Type B pancreatic cell (in vitro differentiated cells): Measurements from ENCODE around the gene TMEM131L. TPM values are rescaled to one million over a fixed set of nuclear protein-coding genes. Genes with fewer than 3 reads are reported as not detected.

ENCODE experiments used
- DNase-seq: peaks from one replicate; pipeline ENCODE4 v3.0.0; 2021; ENCODE audit warnings: mixed read lengths; ENCODE audit not compliant: unreplicated experiment; ENCODE audit errors: extremely low spot score
- H3K27ac Mint-ChIP-seq: 2 replicates; pipeline ENCODE4 v1.8.0; 2021; ENCODE audit warnings: mild to moderate bottlenecking, mixed read lengths
- H3K27me3 Mint-ChIP-seq: 2 replicates; pipeline ENCODE4 v1.8.0; 2021; ENCODE audit warnings: mixed read lengths
- H3K36me3 Mint-ChIP-seq: 2 replicates; pipeline ENCODE4 v1.8.0; 2021; ENCODE audit warnings: mixed read lengths
- H3K4me1 Mint-ChIP-seq: one replicate; pipeline ENCODE4 v1.8.0; 2021; ENCODE audit warnings: mixed read lengths; ENCODE audit not compliant: unreplicated experiment
- H3K4me3 Mint-ChIP-seq: 2 replicates; pipeline ENCODE4 v1.8.0; 2021; ENCODE audit warnings: mild to moderate bottlenecking, mixed read lengths
- H3K9me3 Mint-ChIP-seq: 2 replicates; pipeline ENCODE4 v1.8.0; 2021; ENCODE audit warnings: mixed read lengths
- total RNA-seq: library from RNA; stranded (reverse); gene quantifications from 2 replicates; pipeline ENCODE4 v1.2.1, GENCODE V29; 2021; ENCODE audit warnings: low replicate concordance
- TF ChIP-seq, protein P1 (sequence below): fragments of 200-600 bp; sonication (generic); conservative IDR thresholded peaks from 2 replicates; pipeline ENCODE4 v1.5.0; 2021; ENCODE audit warnings: antibody characterized with exemption, mild to moderate bottlenecking

The TMEM131L gene
- total RNA-seq, 1 donor from 2014 or later: 21.3 TPM

GRCh38 chr4:153629776-153630175, 163.6 kb downstream of the TMEM131L start:
- Mint-ChIP-seq H3K27me3 (no peaks in the 10 kb centered on the region), H3K27ac (no peak overlapping the region), H3K4me1 (peaks cover 4% of the 10 kb centered on the region), H3K4me3 (no peak overlapping the region), H3K9me3 (peaks cover 4% of the 10 kb centered on the region), H3K36me3 (peaks cover 41% of the 10 kb centered on the region)
- TF ChIP-seq, protein P1, sequence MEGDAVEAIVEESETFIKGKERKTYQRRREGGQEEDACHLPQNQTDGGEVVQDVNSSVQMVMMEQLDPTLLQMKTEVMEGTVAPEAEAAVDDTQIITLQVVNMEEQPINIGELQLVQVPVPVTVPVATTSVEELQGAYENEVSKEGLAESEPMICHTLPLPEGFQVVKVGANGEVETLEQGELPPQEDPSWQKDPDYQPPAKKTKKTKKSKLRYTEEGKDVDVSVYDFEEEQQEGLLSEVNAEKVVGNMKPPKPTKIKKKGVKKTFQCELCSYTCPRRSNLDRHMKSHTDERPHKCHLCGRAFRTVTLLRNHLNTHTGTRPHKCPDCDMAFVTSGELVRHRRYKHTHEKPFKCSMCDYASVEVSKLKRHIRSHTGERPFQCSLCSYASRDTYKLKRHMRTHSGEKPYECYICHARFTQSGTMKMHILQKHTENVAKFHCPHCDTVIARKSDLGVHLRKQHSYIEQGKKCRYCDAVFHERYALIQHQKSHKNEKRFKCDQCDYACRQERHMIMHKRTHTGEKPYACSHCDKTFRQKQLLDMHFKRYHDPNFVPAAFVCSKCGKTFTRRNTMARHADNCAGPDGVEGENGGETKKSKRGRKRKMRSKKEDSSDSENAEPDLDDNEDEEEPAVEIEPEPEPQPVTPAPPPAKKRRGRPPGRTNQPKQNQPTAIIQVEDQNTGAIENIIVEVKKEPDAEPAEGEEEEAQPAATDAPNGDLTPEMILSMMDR: no peak
- DNase-seq: no peak

DNA sequence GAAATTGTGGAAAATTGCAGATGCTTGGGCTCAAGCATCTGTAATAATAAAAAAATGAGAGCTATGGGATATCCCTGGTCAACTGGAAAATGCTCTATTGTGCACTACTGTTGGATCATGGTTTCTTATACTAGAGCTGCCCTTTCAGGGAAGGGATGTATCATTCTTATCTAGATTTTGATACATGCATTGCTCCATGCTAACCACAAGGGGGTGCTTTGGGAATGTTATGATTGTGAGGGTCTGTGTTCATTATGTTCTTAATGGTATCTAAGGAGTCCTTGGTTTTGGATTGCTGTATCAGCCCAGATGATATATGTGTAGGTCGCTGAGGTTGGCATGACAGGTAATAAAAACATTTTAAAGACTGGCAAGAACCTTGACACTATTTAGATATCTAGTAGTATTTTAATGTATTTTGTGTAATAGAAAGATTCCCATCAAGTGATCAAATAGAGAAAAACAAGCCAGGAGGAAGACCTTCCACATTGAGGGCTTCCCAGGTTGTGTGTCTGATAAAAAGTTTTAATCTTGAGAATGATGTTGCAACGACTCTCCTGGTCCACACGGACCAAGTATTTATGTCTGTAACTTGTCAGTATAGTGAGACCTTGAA, 168.7 kb downstream of the TMEM131L start:
- Mint-ChIP-seq H3K9me3 (peaks cover 4% of the 10 kb centered on the region), H3K36me3 (peaks cover 38% of the 10 kb centered on the region), H3K27me3 (no peaks in the 10 kb centered on the region), H3K27ac (no peak overlapping the region), H3K4me1 (peaks cover 6% of the 10 kb centered on the region), H3K4me3 (no peak overlapping the region)
- TF ChIP-seq, protein P1: peak; percentile 79
- DNase-seq: no peak

DNA sequence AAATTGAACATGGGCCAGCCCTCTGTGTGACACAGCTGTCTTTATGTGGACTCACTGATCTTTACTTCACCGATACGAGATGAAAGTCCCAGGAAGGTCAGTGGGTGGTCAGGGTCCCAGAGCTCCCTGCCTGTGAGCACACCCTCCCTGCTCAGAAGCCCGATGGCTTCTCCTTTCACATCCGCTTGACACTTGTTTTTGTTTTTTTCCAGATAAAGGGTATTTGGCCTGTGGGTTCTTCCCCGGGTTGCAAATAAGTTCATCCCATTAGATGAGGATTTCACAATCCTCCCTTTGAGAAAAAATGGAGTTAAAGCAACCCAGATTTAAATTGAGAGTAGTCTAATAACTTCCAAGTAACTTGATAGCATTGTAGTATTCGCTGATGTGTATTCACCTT, 169.7 kb downstream of the TMEM131L start:
- no peak overlapping the region for H3K4me3 Mint-ChIP-seq
- H3K9me3 Mint-ChIP-seq: peaks cover 4% of the 10 kb centered on the region
- peaks cover 30% of the 10 kb centered on the region for H3K36me3 Mint-ChIP-seq
- TF ChIP-seq, protein P1: no peak
- no peak for DNase-seq
- H3K27ac Mint-ChIP-seq: no peak overlapping the region
- no peaks in the 10 kb centered on the region for H3K27me3 Mint-ChIP-seq
- peaks cover 8% of the 10 kb centered on the region for H3K4me1 Mint-ChIP-seq

DNA sequence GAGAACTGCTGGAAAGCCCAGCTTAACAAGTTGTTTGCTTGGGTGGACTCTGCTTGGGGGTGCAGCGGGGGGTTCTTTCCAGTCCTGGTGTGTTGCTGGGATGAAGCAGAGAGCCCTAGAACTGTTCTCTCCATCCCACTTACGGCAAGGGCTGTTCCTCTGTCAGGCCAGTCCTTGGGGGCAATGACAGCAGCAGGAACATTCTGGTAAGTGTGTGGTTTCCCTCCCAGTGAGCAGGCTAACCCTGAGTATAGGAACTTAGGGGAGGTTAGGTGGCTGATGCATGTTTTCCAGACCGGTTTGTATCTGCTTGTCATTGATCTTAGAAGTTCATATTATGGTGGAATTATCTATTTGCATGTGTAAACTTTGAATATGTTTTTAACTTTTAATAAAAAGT, 171.0 kb downstream of the TMEM131L start:
- H3K36me3 Mint-ChIP-seq: peaks cover 24% of the 10 kb centered on the region
- DNase-seq: no peak
- peaks cover 8% of the 10 kb centered on the region for H3K4me1 Mint-ChIP-seq
- TF ChIP-seq, protein P1: no peak
- H3K9me3 Mint-ChIP-seq: no peaks in the 10 kb centered on the region
- H3K4me3 Mint-ChIP-seq: no peak overlapping the region
- no peaks in the 10 kb centered on the region for H3K27me3 Mint-ChIP-seq
- no peak overlapping the region for H3K27ac Mint-ChIP-seq

DNA sequence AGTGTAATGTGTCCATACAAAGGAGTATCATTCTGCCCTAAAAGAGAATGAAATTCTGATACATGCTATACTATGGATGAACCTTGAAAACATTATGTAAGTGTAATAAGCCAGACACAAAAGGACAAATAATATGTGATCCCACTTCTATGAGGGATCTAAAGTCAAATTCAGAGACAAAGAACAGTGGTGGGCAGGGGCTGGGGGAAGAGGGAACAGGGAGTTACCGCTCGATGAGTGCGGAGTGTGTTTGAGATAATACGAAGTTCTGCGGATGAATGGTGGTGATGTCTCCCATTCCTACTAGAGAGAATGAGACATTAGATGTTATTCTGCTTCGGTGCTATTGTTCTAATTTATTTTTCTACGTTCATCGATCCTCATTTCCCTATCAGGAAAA, 171.9 kb downstream of the TMEM131L start:
- Mint-ChIP-seq H3K36me3 (peaks cover 17% of the 10 kb centered on the region), H3K4me3 (no peak overlapping the region), H3K4me1 (peaks cover 8% of the 10 kb centered on the region), H3K27ac (no peak overlapping the region), H3K27me3 (no peaks in the 10 kb centered on the region), H3K9me3 (no peaks in the 10 kb centered on the region)
- TF ChIP-seq, protein P1: no peak
- DNase-seq: no peak
